ENCODE results near the gene RAB11A.

GRCh38 chr15:65835447-65835846 lies 33.8 kb upstream of the RAB11A start:
- no peak for TF ChIP-seq EZH2 (IDR thresholded peaks at IDR 0.05)
- TF ChIP-seq POLR2AphosphoS5 (IDR thresholded peaks at IDR 0.05; ENCODE audit: borderline replicate concordance, low read depth, low read length): no peak

Measured in SK-N-MC (cell line).